Right lobe of liver (tissue), 4 donors: Measurements from ENCODE around the gene RNASEL.

Experiments used
- POLR2A ChIP-seq: fragments of 450-650 bp; IDR thresholded peaks from one replicate; pipeline ENCODE4 v1.6.1; 2017; ENCODE audit warnings: antibody characterized with exemption, mild to moderate bottlenecking
- TF ChIP-seq, protein P1 (sequence below), 4 donors: fragments of 200-600 bp in 3 of 4; fragments of 450-650 bp in 1 of 4; IDR thresholded peaks; one replicate each; pipeline versions ENCODE4 v1.5.1 to v1.8.0; 2016 to 2022; ENCODE audit warnings: antibody characterized with exemption in 4 of 4, mild to moderate bottlenecking in 2 of 4
- donor health status: DM: no; HTN: no; CAD: no.
- donor health status: DM: no; HTN: no; CAD: no.
- donor health status: DM: no; HTN: yes; CAD: no.

- TF ChIP-seq POLR2A = no peak
- TF ChIP-seq, protein P1, sequence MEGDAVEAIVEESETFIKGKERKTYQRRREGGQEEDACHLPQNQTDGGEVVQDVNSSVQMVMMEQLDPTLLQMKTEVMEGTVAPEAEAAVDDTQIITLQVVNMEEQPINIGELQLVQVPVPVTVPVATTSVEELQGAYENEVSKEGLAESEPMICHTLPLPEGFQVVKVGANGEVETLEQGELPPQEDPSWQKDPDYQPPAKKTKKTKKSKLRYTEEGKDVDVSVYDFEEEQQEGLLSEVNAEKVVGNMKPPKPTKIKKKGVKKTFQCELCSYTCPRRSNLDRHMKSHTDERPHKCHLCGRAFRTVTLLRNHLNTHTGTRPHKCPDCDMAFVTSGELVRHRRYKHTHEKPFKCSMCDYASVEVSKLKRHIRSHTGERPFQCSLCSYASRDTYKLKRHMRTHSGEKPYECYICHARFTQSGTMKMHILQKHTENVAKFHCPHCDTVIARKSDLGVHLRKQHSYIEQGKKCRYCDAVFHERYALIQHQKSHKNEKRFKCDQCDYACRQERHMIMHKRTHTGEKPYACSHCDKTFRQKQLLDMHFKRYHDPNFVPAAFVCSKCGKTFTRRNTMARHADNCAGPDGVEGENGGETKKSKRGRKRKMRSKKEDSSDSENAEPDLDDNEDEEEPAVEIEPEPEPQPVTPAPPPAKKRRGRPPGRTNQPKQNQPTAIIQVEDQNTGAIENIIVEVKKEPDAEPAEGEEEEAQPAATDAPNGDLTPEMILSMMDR (IDR thresholded peaks at IDR 0.05) = no peak
Observed at GRCh38 chr1:182628657-182629056, 39.6 kb upstream of the RNASEL start.
